ENCODE data around the gene CAND2. TPM values are rescaled to one million over a fixed set of nuclear protein-coding genes. Genes with fewer than 3 reads are reported as not detected.

CAND2 gene
- total and polyA plus RNA-seq, 2 of the 8 experiments (the other 6 are each of a cell fraction or from before 2014, with no cell fraction given) = 8.7 TPM

DNA sequence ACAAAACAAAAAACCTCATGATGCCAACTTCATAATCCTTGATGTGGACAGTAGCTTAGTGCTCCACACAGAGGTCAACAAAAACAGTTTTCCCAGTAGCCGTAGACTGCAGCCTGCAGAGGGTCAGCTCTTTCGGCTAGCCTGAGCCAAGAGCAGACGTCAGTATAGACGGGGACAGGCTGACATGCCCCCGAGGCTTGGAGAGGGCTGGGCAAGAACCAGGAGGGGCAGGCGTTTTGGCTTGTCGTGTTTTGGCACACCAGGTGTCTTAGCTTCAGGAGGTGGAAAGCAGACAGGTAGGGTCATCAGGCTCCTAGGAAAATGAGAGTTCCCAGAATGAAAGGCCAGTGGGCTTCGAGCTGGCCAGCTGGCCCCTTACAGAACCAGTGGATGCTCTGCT is 21.8 kb downstream of the CAND2 start:
- no peak for FAIRE-seq
- H2AFZ ChIP-seq (ENCODE audit: low read length) = no peak overlapping the region
- 86% methylated on average over 8 of the region's 8 CpGs; no CpG with 5 or more reads in 1 of the 2 experiments for WGBS, 2 experiments (ENCODE audit: extremely low coverage in 1 of 2, insufficient coverage in 1 of 2, insufficient read length in 1 of 2, insufficient replicate concordance in 2 of 2, low coverage in 1 of 2, low lambda C conversion rate in 2 of 2, missing lambda C conversion rate in 1 of 2)
- ChIA-PET CTCF (ENCODE audit: partially characterized antibody) (interaction anchor here (1.4 to 10.2 kb wide), 5 partner anchors 9 to 74 kb away, joined by 5 to 83 read pairs (median 11); no protein-coding TSS in a partner anchor), POLR2A (ENCODE audit: partially characterized antibody) (interaction anchor here (1.2 to 28.5 kb wide), 2 partner anchors 10 to 16 kb away, joined by 3 to 661 read pairs; partner anchors contain the start of gene RPL32)
- peaks cover 4 to 16% (median 9%) of the 10 kb centered on the region in 4 experiments; a peak in 5 of 8 replicates for H3K36me3 ChIP-seq (ENCODE audit: control insufficient read depth in 2 of 4, insufficient read depth in 4 of 4, low read length in 3 of 4)
- H3K9me3 ChIP-seq (ENCODE audit: insufficient read depth in 2 of 2, low read depth in 1 of 2, low read length in 1 of 2) = no peaks in the 10 kb centered on the region
- H4K20me1 ChIP-seq (replicated peaks in 1 of 2; ENCODE audit: control insufficient read depth in 1 of 2, insufficient read depth in 2 of 2, low read length in 2 of 2) = peaks cover 2 to 3% of the 10 kb centered on the region in 2 experiments
- no peak overlapping the region for H3K4me3 ChIP-seq (ENCODE audit: extremely low read depth in 1 of 4, insufficient read depth in 2 of 4, low read depth in 3 of 4, low read length in 4 of 4)
- no peak overlapping the region for H2BK15ac ChIP-seq (ENCODE audit: low read length)
- H3K79me1 ChIP-seq (ENCODE audit: low read depth, low read length) = no peaks in the 10 kb centered on the region
- no peak overlapping the region for H4K8ac ChIP-seq (ENCODE audit: extremely low read depth, insufficient read depth, low read length)
- H3K23ac ChIP-seq (ENCODE audit: insufficient read length) = no peak overlapping the region
- H3K4me1 ChIP-seq (replicated peaks in 1 of 4; ENCODE audit: control insufficient read depth in 3 of 4, insufficient read depth in 4 of 4, low read length in 3 of 4) = no peaks in the 10 kb centered on the region; a peak in 1 of 7 replicates
- H3K18ac ChIP-seq (ENCODE audit: extremely low read depth, low read length) = no peak overlapping the region
- no peak overlapping the region for H2BK5ac ChIP-seq (ENCODE audit: low read depth, low read length)
- H2BK120ac ChIP-seq (replicated peaks; ENCODE audit: low read depth, low read length) = no peak overlapping the region
- no peaks in the 10 kb centered on the region for H3K23me2 ChIP-seq (ENCODE audit: low read depth, low read length)
- no peak overlapping the region for H3K4ac ChIP-seq (replicated peaks; ENCODE audit: insufficient read length, low read depth, low read length)
- H3K4me2 ChIP-seq (ENCODE audit: insufficient read depth in 1 of 2, low read depth in 2 of 2, low read length in 2 of 2) = no peak overlapping the region
- no peak overlapping the region for H3K56ac ChIP-seq (replicated peaks; ENCODE audit: insufficient read length, low read depth, low read length)
- H3K27me3 ChIP-seq (replicated peaks in 1 of 4; ENCODE audit: control insufficient read depth in 3 of 4, extremely low read depth in 1 of 4, insufficient read depth in 3 of 4, low read length in 3 of 4) = no peaks in the 10 kb centered on the region
- H3K27ac ChIP-seq (ENCODE audit: low read depth, low read length) = no peak overlapping the region
- H2BK12ac ChIP-seq (ENCODE audit: low read depth, low read length) = no peak overlapping the region
- H3K9ac ChIP-seq (replicated peaks in 1 of 4; ENCODE audit: extremely low read depth in 1 of 4, low read depth in 3 of 4, low read length in 3 of 4) = no peak overlapping the region
- TF ChIP-seq, protein P1, sequence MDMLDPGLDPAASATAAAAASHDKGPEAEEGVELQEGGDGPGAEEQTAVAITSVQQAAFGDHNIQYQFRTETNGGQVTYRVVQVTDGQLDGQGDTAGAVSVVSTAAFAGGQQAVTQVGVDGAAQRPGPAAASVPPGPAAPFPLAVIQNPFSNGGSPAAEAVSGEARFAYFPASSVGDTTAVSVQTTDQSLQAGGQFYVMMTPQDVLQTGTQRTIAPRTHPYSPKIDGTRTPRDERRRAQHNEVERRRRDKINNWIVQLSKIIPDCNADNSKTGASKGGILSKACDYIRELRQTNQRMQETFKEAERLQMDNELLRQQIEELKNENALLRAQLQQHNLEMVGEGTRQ (IDR thresholded peaks at IDR 0.05; ENCODE audit: low read length) = no peak
- no peak for TF ChIP-seq SP1 (IDR thresholded peaks at IDR 0.05; ENCODE audit: low read depth, low read length)
- no peak for TF ChIP-seq POLR2AphosphoS5 (IDR thresholded peaks at IDR 0.05; ENCODE audit: low read depth, low read length)
- TF ChIP-seq TAF7 (optimal IDR thresholded peaks at IDR 0.05; ENCODE audit: borderline replicate concordance, low read depth, low read length) = no peak
- no peak for TF ChIP-seq POLR2A (IDR thresholded peaks at IDR 0.05; ENCODE audit: control extremely low read depth in 1 of 2, low read depth in 2 of 2, low read length in 2 of 2)
- TF ChIP-seq RFX5 (IDR thresholded peaks at IDR 0.05; ENCODE audit: borderline replicate concordance, low read depth, low read length) = no peak
- TF ChIP-seq RBBP5 (IDR thresholded peaks at IDR 0.05; ENCODE audit: borderline replicate concordance, low read depth, low read length) = no peak
- TF ChIP-seq, protein P2, sequence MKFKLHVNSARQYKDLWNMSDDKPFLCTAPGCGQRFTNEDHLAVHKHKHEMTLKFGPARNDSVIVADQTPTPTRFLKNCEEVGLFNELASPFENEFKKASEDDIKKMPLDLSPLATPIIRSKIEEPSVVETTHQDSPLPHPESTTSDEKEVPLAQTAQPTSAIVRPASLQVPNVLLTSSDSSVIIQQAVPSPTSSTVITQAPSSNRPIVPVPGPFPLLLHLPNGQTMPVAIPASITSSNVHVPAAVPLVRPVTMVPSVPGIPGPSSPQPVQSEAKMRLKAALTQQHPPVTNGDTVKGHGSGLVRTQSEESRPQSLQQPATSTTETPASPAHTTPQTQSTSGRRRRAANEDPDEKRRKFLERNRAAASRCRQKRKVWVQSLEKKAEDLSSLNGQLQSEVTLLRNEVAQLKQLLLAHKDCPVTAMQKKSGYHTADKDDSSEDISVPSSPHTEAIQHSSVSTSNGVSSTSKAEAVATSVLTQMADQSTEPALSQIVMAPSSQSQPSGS (IDR thresholded peaks at IDR 0.05; ENCODE audit: low read length) = no peak
- TF ChIP-seq KDM5A (IDR thresholded peaks at IDR 0.05; ENCODE audit: low read length) = no peak
- no peak for TF ChIP-seq CREB1 (IDR thresholded peaks at IDR 0.05)
- TF ChIP-seq SIRT6 (IDR thresholded peaks at IDR 0.05; ENCODE audit: low read length) = no peak
- TF ChIP-seq RXRA (IDR thresholded peaks at IDR 0.05; ENCODE audit: insufficient read depth, low read depth, low read length) = no peak
- H2AK5ac ChIP-seq (ENCODE audit: low read depth, low read length) = no peak overlapping the region
- no peak overlapping the region for H4K91ac ChIP-seq (replicated peaks; ENCODE audit: insufficient read length, low read length)
- H3K14ac ChIP-seq (ENCODE audit: insufficient read length) = no peak overlapping the region
- DNase-seq (ENCODE audit: low read depth in 1 of 2, low spot score in 2 of 2) = no peak
- no peak overlapping the region for H4K5ac ChIP-seq (ENCODE audit: insufficient read length, low read depth, low read length)
- H3K79me2 ChIP-seq (ENCODE audit: control insufficient read depth in 1 of 2, insufficient read depth in 2 of 2, low read length in 2 of 2) = no peaks in the 10 kb centered on the region
- no peak overlapping the region for H2BK20ac ChIP-seq (ENCODE audit: low read length)

Measured in H1 (cell line).